ENCODE results near the gene PVALEF.

The PVALEF gene

DNA sequence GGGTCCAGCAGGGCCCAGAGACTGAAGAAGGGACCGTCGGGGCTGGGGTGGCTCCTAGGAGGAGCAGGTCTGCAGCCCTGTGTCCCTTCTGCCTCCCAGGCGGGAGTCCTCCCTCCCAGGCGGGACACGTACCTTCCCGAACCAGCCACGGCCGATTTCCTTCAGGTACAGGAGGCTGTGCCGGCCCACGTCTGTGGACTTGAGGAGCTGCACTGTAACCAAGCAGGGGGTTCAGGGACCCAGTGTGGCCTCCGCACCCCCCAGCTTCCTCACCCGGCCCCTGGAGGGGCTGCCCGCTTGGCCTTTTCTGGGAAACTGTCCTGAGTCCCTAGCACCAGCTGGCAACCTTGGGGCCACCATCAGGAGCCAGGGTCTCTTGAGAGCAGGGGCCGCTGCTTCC, 37.0 kb upstream of the PVALEF start:
- FAIRE-seq: no peak
- DNase-seq (ENCODE audit: insufficient read length, low spot score): no peak

GRCh38 chr17:81128774-81129173, 36.5 kb upstream of the PVALEF start:
- no peak for DNase-seq (ENCODE audit: insufficient read length, low spot score)
- FAIRE-seq: no peak

GRCh38 chr17:81129289-81129688, 36.0 kb upstream of the PVALEF start:
- no peak for DNase-seq (ENCODE audit: insufficient read length, low spot score)
- FAIRE-seq: no peak

GRCh38 chr17:81129711-81130367, 35.5 kb upstream of the PVALEF start:
- no peak for FAIRE-seq
- DNase-seq (ENCODE audit: insufficient read length, low spot score): no peak

GRCh38 chr17:81130385-81131361, 34.6 kb upstream of the PVALEF start:
- FAIRE-seq (no peak), DNase-seq (ENCODE audit: insufficient read length, low spot score) (no peak)

- FAIRE-seq (no peak), DNase-seq (ENCODE audit: insufficient read length, low spot score) (no peak)
These were observed 33.7 kb upstream of the PVALEF start for GRCh38 chr17:81131486-81132196.

DNA sequence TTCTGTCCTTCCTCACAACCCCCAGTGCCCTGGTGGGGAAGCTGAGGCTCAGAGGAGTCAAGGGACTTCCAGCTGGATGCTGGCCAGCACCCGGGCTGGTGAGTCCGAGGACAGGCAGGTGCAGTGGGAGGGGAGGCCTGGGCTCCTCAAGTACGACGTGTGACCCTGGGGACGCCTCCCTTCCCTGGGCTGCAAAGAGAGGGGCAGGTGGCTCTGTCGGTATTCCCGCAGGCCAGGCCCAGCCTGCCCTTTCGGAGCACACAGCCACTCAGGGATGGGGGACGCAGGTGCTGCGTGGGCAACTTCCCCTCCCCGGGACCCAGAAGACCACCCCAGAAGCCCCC, 33.1 kb upstream of the PVALEF start:
- no peak for FAIRE-seq
- DNase-seq (ENCODE audit: insufficient read length, low spot score): no peak

DNA sequence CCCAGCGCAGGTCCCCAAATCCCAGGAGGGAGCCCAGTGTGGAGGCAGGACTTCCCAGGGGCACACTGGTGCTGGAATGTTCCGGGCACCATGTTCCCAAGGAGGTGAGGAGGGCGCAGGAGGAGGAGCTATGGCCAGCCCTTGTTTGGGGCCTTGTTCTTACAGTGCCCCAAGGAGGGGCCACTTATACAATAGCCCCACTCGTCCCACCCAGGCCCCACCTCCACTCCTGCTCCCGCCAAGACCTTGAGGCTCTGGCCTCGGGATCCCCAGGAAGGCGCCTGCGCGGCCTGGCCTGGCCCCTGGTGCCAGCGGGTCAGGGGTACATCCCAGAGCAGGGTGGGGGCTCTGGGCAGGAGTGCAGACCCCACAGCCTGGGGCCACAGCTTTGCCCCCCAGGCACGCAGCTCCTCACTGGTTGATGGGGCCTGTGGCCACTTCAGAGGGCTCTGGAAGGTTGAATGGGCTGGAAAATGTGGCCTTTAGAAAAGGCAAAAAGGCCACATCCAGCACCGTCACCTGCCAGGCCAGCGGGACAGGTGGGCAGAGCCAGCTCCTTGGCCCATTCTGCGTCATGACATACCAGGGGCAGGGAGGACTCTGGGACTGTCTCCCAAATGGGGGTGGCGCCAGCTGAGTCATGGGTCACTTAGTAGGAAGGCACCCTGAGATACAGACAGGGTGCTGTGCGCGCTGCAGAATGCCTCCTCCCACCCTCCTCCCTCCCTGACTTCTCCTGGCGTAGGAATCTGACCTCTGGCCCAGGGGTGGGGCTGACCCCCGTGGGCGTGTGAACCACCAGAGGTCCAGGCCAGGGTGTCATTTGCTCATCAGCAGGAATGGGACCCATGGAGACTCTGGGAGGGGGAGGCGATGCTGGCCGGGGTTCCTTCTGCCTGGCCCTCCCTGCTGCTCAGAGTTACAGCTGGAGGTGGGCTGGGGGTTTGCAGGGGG, 32.3 kb upstream of the PVALEF start:
- DNase-seq (ENCODE audit: insufficient read length, low spot score) (no peak), FAIRE-seq (no peak)

DNA sequence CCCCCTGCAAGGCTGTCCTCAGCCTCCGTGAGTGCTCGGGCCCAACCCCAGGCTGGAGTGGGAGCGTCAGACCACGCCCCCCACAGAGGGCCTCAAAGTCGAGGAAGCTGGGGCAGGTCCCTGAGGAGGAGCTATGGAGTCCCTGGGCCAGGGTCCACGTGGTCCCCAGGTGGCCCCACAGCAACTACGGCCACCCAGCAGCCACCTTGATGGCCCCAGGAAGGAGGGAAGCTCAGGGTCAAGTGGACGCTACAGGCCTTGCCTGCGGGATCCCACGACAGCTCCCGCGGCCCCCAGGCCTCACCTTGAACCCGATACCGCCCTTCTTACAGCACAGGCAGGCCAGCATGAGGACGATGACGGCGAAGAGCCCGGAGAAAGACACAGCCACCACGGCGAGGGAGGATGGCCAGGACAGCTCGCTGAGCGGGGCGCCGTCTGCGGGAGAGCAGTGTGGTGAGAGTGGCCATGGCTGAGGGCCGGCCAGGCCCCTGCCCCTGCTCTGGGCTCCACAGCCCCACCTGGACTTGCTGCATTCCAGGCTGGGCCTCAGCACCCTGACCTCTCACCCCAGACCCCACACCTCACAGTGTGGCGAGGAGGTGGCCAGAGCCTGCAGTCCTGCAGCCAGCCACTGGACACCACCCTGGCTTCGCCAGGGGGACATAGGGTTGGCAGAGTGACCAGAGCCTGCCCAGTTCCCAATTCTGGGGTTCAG, 31.1 kb upstream of the PVALEF start:
- DNase-seq (ENCODE audit: insufficient read length, low spot score) (no peak), FAIRE-seq (no peak)

- no peak for DNase-seq (ENCODE audit: insufficient read length, low spot score)
- FAIRE-seq: no peak
These were observed 29.6 kb upstream of the PVALEF start for GRCh38 chr17:81135505-81136278.

GRCh38 chr17:81136366-81136765, 28.9 kb upstream of the PVALEF start:
- DNase-seq (ENCODE audit: insufficient read length, low spot score) (no peak), FAIRE-seq (peak; percentile 64)

DNA sequence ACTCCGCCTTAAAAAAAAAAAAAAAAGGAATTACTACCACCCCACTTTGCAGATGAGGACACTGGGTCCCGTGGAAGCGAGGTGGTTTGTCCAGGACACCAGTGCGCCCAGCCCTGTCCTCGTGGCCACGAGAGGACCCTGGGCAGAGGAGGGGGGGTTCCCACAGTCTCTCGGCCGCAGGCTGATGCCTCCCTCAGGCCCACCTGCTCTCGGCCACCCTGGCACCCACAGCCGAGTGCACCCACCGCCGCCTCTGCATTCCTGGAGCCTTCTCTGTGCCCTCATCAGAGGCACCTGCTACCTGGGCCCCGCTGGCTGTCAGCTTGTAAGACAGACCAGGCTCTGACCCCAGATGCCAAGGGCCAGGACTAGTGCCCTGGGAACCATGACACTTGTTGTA, 28.1 kb upstream of the PVALEF start:
- no peak for FAIRE-seq
- DNase-seq (ENCODE audit: insufficient read length, low spot score): no peak

DNA sequence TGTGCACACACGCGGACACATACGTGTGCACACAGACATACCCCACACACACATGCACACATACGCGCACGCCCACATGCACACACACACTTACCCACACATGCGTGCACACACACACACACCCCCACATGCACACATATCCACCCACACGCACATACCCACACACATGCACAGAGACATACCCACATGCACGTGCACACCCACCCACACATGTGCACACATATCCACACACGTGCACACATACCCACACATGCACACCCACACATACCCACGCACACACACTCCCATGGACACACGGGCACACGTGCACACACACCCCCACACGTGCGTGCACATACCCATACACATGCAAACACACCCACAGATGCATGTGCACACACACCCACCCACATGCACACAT, 27.2 kb upstream of the PVALEF start:
- peak; percentile 96 for FAIRE-seq
- no peak for DNase-seq (ENCODE audit: insufficient read length, low spot score)

DNA sequence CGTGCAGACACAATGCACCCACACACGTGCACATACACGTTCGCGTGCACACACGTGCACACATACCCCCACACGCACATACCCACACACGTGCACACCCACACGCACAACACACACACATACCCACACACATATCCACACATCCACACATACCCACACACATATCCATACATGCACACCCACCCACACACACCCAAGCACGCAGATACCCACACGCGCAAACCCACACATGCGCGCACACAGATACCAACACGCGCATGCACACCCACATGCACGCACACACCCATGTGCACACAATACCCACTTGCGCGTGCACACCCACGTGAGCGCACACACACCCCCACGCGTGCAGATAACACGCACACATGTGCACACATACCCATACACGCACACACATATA, 26.8 kb upstream of the PVALEF start:
- DNase-seq (ENCODE audit: insufficient read length, low spot score): no peak
- no peak for FAIRE-seq

GRCh38 chr17:81139428-81139827, 25.9 kb upstream of the PVALEF start:
- FAIRE-seq (no peak), DNase-seq (ENCODE audit: insufficient read length, low spot score) (no peak)

GRCh38 chr17:81140018-81140417, 25.3 kb upstream of the PVALEF start:
- DNase-seq (ENCODE audit: insufficient read length, low spot score) (no peak), FAIRE-seq (no peak)

GRCh38 chr17:81140695-81141094, 24.6 kb upstream of the PVALEF start:
- DNase-seq (ENCODE audit: insufficient read length, low spot score) (no peak), FAIRE-seq (no peak)

DNA sequence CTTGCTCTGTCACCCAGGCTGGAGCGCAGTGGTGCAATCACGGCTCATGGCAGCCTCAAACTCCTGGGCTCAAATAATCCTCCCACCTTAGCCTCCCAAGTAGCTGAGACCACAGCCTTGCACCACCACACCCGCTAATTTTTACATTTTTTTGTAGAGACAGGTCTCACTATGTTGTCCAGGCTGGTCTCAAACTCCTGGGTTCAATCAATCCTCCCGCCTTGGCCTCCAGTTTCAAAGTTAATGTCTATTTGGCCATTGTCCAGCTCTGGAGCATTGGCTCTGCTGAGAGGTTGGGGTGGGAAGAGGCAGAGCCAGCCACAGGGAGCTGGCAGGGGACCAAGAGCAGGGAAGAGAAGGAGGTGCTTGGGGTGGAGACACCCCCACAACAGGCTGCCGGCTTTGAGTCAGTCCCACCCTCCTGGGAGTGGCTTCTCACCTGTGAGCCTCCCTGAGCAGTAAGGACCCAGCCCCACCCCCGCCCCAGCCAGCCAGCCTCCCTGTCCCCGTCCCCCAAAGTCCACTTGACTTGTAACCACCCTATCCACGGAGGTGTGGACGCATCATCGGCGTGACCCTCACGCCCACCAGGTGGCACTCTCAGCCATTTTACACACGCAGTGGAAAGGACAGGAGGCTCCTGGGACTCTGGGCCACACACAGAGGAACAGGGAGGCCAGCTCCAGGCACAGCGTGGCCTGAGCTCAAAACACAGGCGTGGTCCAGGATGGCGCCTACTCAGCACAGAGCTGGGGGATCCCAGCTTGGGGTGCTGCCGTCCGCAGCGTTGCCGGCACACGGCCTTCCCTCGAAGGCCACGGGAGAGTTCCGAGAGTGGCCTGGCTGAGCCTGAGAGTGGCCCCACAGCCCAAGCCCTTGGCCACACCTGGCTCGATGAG, 22.8 kb upstream of the PVALEF start:
- DNase-seq (ENCODE audit: insufficient read length, low spot score): peak; percentile 85
- peak; percentile 85 for FAIRE-seq
